Osteoblast (primary cell): Measurements from ENCODE around the gene C16orf78. TPM values are rescaled to one million over a fixed set of nuclear protein-coding genes. Genes with fewer than 3 reads are reported as not detected.

Experiments used
- DNase-seq: peaks from one replicate; pipeline ENCODE4 v3.0.0; 2011; ENCODE audit warnings: low spot score, mixed read lengths; ENCODE audit not compliant: insufficient read length; ENCODE audit errors: missing footprints
- H2AFZ ChIP-seq: 2 replicates; pipeline ENCODE4 v1.6.0; 2011; ENCODE audit warnings: mild to moderate bottlenecking, low read length
- H3K27ac ChIP-seq: 2 replicates; pipeline ENCODE4 v1.5.1; 2011; ENCODE audit warnings: mild to moderate bottlenecking, low read depth, low read length, moderate library complexity
- H3K27me3 ChIP-seq: 2 replicates; pipeline ENCODE4 v1.6.0; 2012; ENCODE audit warnings: mild to moderate bottlenecking, control low read depth, inconsistent platforms, low read length, moderate library complexity; ENCODE audit not compliant: insufficient read depth
- H3K36me3 ChIP-seq: 2 replicates; pipeline ENCODE4 v1.5.1; 2011; ENCODE audit warnings: mild to moderate bottlenecking, low read length, control low read depth, moderate library complexity; ENCODE audit not compliant: insufficient read depth
- H3K4me1 ChIP-seq: 2 replicates; pipeline ENCODE4 v1.5.1; 2011; ENCODE audit warnings: mild to moderate bottlenecking, low read length, control low read depth, moderate library complexity; ENCODE audit not compliant: insufficient read depth
- H3K4me2 ChIP-seq: 2 replicates; pipeline ENCODE4 v1.6.0; 2011; ENCODE audit warnings: mild to moderate bottlenecking, low read length; ENCODE audit not compliant: insufficient read depth
- H3K4me3 ChIP-seq: fragments of 200-600 bp; sonication (generic); 3 replicates; pipeline ENCODE4 v1.5.1; 2012; ENCODE audit warnings: mild to moderate bottlenecking, low read length, inconsistent platforms; ENCODE audit not compliant: insufficient read depth
- H3K79me2 ChIP-seq: 2 replicates; pipeline ENCODE4 v1.6.0; 2012; ENCODE audit warnings: mild to moderate bottlenecking, low read length, control low read depth, inconsistent platforms; ENCODE audit not compliant: insufficient read depth
- H3K9me3 ChIP-seq: 2 replicates; pipeline ENCODE4 v1.5.1; 2011; ENCODE audit warnings: low read depth, low read length, control low read depth
- H4K20me1 ChIP-seq: 2 replicates; pipeline ENCODE4 v1.6.0; 2012; ENCODE audit warnings: mild to moderate bottlenecking, low read length, control low read depth; ENCODE audit not compliant: insufficient read depth
- total RNA-seq: library from RNA; depleted of rRNA; stranded (reverse); fragments of >200 nt; gene quantifications from 2 replicates; pipeline ENCODE4 v1.2.3, GENCODE V29; 2012
- TF ChIP-seq, protein P1 (sequence below): IDR thresholded peaks from 2 replicates; pipeline ENCODE4 v1.5.1; 2011; ENCODE audit warnings: mild to moderate bottlenecking, low read depth, low read length, moderate library complexity; ENCODE audit errors: extremely low read depth

The C16orf78 gene
- total RNA-seq, 1 donor: not detected

DNA sequence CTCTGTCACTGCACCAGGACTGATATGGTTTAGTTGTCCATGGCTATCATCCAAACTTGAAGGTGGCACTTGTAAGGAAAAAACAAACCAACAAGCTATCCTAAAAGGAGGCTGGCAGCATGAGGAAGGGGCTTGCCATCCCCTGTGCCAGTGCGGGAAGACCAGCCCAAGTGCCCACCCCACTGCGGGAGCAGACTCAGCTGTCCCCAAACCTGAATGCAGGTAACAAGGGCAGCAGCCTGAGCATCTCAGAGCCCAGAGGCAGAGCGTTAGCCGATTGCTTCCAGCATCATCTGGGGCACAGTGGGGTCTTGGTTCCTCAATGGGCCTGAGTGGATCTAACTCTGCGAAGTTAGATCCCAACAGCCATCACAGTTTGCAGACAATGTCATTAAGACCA, 29.2 kb upstream of the C16orf78 start:
- no peak overlapping the region for H3K4me2 ChIP-seq
- TF ChIP-seq, protein P1, sequence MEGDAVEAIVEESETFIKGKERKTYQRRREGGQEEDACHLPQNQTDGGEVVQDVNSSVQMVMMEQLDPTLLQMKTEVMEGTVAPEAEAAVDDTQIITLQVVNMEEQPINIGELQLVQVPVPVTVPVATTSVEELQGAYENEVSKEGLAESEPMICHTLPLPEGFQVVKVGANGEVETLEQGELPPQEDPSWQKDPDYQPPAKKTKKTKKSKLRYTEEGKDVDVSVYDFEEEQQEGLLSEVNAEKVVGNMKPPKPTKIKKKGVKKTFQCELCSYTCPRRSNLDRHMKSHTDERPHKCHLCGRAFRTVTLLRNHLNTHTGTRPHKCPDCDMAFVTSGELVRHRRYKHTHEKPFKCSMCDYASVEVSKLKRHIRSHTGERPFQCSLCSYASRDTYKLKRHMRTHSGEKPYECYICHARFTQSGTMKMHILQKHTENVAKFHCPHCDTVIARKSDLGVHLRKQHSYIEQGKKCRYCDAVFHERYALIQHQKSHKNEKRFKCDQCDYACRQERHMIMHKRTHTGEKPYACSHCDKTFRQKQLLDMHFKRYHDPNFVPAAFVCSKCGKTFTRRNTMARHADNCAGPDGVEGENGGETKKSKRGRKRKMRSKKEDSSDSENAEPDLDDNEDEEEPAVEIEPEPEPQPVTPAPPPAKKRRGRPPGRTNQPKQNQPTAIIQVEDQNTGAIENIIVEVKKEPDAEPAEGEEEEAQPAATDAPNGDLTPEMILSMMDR: no peak

DNA sequence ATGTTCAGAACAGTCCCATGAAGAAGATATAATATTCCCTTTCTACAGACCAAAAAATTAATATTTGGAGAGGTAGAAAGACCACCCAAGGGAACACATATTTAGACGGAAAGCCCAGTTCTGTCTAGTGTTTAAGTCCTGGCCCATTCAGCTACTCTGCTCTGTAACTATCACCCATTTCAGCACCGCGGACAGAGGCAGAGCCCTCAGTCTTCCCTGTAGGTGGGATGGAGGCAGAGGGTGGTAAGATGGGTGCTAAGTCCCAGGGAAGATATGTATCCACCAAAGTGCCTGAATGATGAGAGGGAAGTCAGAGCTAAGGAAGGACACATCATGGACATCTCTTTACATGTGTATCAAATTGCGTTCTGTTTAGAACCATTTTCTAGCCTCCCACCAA, 27.8 kb upstream of the C16orf78 start:
- Histone ChIP-seq H3K79me2 (no peaks in the 10 kb centered on the region), H3K27ac (no peak overlapping the region), H4K20me1 (no peaks in the 10 kb centered on the region), H3K4me1 (no peaks in the 10 kb centered on the region), H3K27me3 (no peaks in the 10 kb centered on the region), H3K4me3 (no peak overlapping the region), H3K36me3 (no peaks in the 10 kb centered on the region), H3K9me3 (no peaks in the 10 kb centered on the region), H2AFZ (no peak overlapping the region), H3K4me2 (no peak overlapping the region)
- TF ChIP-seq, protein P1: no peak
- no peak for DNase-seq

More for the DNA sequence above, 29.2 kb upstream of the C16orf78 start:
- H3K27ac ChIP-seq: no peak overlapping the region
- H3K79me2 ChIP-seq: no peaks in the 10 kb centered on the region
- H3K36me3 ChIP-seq: no peaks in the 10 kb centered on the region
- DNase-seq: no peak
- H3K4me3 ChIP-seq: no peak overlapping the region
- H3K4me1 ChIP-seq: no peaks in the 10 kb centered on the region
- no peak overlapping the region for H2AFZ ChIP-seq
- no peaks in the 10 kb centered on the region for H3K27me3 ChIP-seq
- no peaks in the 10 kb centered on the region for H3K9me3 ChIP-seq
- no peaks in the 10 kb centered on the region for H4K20me1 ChIP-seq

DNA sequence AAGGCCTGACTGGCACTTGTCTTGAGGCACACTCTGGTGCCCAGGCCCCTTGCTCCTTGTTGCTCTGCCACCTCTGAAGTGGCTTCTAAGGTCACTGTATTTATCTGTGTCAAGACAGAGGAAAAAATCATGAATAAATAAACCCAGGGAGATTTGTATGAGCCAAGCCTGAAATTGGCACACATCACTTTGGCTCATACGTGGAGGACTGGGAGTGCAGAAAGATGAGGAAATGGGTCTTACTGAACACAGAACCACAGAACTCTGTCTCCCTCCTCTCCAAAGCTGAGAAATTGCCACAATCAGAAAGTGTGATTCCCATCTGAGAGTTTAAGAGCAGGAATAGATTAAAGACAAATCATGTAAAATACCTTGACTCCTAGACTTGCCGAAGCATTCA, 27.1 kb upstream of the C16orf78 start:
- Histone ChIP-seq H4K20me1 (no peaks in the 10 kb centered on the region), H3K79me2 (no peaks in the 10 kb centered on the region), H3K9me3 (no peaks in the 10 kb centered on the region)

DNA sequence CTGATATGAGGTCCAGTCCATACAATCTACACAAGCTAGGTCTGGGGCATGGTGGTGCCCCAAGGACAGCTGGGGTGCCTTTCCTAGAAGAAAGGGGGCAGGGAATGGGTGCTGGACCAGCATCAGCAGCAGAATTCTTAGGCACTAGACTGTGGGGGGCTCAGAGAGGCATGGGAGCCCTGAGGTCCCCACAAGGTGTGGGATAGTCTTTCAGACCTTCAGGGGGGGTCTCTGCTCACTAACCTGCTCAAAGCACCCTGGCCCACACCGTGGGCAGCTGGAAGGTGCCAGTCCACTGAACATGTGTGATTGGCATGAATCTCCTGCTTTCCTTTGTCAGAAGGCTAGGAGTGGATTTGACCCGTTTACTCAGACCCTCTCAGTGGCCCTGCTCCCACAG, 26.1 kb upstream of the C16orf78 start:
- DNase-seq: no peak
- TF ChIP-seq, protein P1: no peak
- no peak overlapping the region for H3K4me3 ChIP-seq
- H4K20me1 ChIP-seq: no peaks in the 10 kb centered on the region
- no peak overlapping the region for H3K4me2 ChIP-seq
- no peak overlapping the region for H2AFZ ChIP-seq
- H3K27me3 ChIP-seq: no peaks in the 10 kb centered on the region
- no peaks in the 10 kb centered on the region for H3K79me2 ChIP-seq
- H3K9me3 ChIP-seq: no peaks in the 10 kb centered on the region
- H3K27ac ChIP-seq: no peak overlapping the region
- no peaks in the 10 kb centered on the region for H3K4me1 ChIP-seq
- H3K36me3 ChIP-seq: no peaks in the 10 kb centered on the region

More for the DNA sequence above, 27.1 kb upstream of the C16orf78 start:
- no peak for DNase-seq
- TF ChIP-seq, protein P1: no peak
- H3K4me2 ChIP-seq: no peak overlapping the region
- H3K27me3 ChIP-seq: no peaks in the 10 kb centered on the region
- no peak overlapping the region for H2AFZ ChIP-seq
- no peaks in the 10 kb centered on the region for H3K4me1 ChIP-seq
- no peaks in the 10 kb centered on the region for H3K36me3 ChIP-seq
- no peak overlapping the region for H3K4me3 ChIP-seq
- no peak overlapping the region for H3K27ac ChIP-seq
